Suppressor macrophage treated with lipopolysaccharide for 4 hours (primary cell): ENCODE measurements around the gene MRPL46.
A peak's percentile ranks its signal among the peaks of the same experiment; 100 is the strongest.
"Not testable (repeated sequence)": the region's sequence is repeated elsewhere in the genome, so short reads cannot be mapped to it uniquely, and the experiment has no call there.

ENCODE experiments used
- DNase-seq: peaks from one replicate; pipeline ENCODE4 v3.0.0-alpha.2; 2020

Gene MRPL46

GRCh38 chr15:88438181-88438580 is 29.0 kb downstream of the MRPL46 start:
- no peak for DNase-seq

- DNase-seq, result not testable (repeated sequence)
Measured at GRCh38 chr15:88434106-88434505, 33.1 kb downstream of the MRPL46 start.

- no peak for DNase-seq
Measured at GRCh38 chr15:88433046-88433685, 34.0 kb downstream of the MRPL46 start.

- no peak for DNase-seq
Measured at GRCh38 chr15:88431441-88431840, 35.7 kb downstream of the MRPL46 start.

GRCh38 chr15:88430051-88430450 is 37.1 kb downstream of the MRPL46 start:
- no peak for DNase-seq

GRCh38 chr15:88428805-88429605 is 38.2 kb downstream of the MRPL46 start:
- no peak for DNase-seq

- DNase-seq, result no peak
Measured at GRCh38 chr15:88428053-88428452, 39.1 kb downstream of the MRPL46 start.

GRCh38 chr15:88426304-88426703 is 40.9 kb downstream of the MRPL46 start:
- no peak for DNase-seq

GRCh38 chr15:88423331-88423730 is 43.9 kb downstream of the MRPL46 start:
- DNase-seq, result no peak

GRCh38 chr15:88419830-88420229 is 47.4 kb downstream of the MRPL46 start:
- DNase-seq, result peak; percentile 33
